Astrocyte of the cerebellum (primary cell): ENCODE measurements around the gene HOXA6.

Experiments used
- DNase-seq: peaks from one replicate; pipeline ENCODE4 v3.0.0-alpha.2; 2011; ENCODE audit warnings: low read depth
- H3K4me3 ChIP-seq: 2 replicates; pipeline ENCODE4 v1.5.1; 2011; ENCODE audit warnings: mild to moderate bottlenecking, low read depth, low read length, moderate library complexity
- in situ Hi-C: cut with HindIII; loops from 2 replicates; pipeline ENCODE4 v1.10.0; 2017; ENCODE audit warnings: low sequenced_read_pairs
- TF ChIP-seq, protein P1 (sequence below): IDR thresholded peaks from 2 replicates; pipeline ENCODE4 v1.5.1; 2012; ENCODE audit warnings: low read length, low read depth, moderate library complexity, mild to moderate bottlenecking; ENCODE audit errors: missing control alignments

HOXA6 gene

DNA sequence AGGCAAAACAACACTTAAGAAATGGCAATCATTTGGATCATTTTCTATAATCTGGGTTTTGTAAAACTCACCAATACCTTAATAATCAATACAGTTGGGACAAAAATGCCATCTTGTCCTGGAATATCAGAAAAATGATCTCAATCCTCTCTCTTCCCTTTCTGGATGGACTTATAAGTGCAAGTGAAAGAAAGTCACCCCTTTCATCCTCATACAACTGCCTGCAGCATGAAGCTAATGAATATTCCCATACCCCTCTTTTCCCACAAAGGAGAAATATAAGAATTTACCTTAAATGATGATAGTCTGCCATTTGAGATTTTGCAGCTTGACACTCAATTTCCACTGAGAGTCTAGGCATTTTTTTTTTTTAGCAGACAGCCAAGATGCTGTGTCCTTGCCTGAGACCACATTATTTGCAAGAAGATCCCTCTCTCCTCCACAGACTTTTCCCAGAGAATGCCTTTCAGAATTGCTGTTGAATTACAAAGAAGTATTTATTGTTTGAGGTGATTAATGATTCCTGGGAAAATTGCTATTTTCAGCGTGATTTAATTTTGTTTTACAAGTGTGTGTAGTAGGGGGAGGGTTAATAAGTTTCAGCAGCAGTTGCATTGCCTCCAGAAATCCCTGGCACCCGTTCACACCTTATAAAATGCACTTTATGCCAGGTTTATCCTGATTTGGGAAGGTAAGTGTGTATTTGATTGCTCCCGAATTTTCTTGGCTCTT lies 20.8 kb downstream of the HOXA6 start:
- DNase-seq: no peak
- TF ChIP-seq, protein P1, sequence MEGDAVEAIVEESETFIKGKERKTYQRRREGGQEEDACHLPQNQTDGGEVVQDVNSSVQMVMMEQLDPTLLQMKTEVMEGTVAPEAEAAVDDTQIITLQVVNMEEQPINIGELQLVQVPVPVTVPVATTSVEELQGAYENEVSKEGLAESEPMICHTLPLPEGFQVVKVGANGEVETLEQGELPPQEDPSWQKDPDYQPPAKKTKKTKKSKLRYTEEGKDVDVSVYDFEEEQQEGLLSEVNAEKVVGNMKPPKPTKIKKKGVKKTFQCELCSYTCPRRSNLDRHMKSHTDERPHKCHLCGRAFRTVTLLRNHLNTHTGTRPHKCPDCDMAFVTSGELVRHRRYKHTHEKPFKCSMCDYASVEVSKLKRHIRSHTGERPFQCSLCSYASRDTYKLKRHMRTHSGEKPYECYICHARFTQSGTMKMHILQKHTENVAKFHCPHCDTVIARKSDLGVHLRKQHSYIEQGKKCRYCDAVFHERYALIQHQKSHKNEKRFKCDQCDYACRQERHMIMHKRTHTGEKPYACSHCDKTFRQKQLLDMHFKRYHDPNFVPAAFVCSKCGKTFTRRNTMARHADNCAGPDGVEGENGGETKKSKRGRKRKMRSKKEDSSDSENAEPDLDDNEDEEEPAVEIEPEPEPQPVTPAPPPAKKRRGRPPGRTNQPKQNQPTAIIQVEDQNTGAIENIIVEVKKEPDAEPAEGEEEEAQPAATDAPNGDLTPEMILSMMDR: no peak
- in situ Hi-C loops: no loop called here
- no peak overlapping the region for H3K4me3 ChIP-seq

DNA sequence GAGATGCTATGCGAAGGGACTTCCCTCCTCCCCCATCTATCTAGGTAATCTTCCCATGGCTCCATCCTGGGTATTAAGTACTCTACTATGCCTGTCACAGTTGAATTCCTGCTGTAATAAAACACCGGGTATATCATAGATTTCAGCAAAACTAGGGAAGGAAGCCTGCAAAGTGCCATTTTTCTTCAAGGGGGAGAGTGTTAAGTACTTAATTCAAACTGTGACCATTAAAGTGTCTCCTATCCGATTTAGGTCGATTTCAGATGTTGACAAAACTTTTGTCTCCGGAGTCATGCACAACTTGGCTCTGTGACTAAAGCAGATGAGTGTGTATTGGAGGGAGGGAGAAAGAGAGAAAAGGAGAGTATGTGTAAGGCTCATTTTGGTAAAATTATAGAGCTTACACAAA lies 21.6 kb downstream of the HOXA6 start:
- TF ChIP-seq, protein P1: no peak
- no peak overlapping the region for H3K4me3 ChIP-seq
- no peak for DNase-seq
- in situ Hi-C loops: no loop called here

DNA sequence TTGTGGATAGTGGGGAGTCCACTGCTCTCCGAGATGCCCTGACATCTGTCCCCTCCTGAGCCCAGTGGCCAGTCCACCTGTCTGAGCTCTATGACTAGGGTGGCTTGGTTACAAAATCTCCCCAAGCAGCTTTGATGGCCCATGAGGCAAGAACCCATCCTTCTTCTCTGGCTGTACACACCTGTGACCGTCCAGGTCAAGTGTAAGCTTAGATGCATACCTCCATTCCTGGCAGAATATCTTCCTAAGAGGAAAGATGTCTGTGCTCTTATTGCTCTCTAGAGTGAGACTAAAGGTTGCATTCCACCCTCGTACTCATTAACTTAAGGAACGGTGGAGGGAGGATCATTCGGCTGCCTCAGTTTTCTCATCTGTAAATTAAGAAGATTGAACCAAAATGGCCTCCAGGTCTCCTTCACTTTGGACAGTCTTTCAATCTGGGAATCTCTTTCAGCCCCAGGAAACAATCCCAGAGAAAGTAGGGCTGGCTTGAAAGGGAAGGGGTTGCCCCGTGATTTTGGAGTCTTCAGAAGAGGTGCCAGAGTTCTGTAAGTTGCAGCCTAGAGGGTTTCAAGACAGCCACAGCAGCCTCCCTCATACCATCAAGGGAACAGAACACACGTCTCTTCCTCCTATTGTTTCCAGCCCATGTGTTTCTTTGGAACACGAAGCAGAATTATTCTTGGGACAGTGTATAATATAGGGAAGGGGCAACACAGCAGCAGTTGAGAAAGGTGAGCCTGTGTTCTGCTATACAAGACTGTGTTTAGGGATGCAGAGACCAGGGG lies 22.5 kb downstream of the HOXA6 start:
- H3K4me3 ChIP-seq: no peak overlapping the region
- in situ Hi-C loops: no loop called here
- TF ChIP-seq, protein P1: no peak
- DNase-seq: no peak

DNA sequence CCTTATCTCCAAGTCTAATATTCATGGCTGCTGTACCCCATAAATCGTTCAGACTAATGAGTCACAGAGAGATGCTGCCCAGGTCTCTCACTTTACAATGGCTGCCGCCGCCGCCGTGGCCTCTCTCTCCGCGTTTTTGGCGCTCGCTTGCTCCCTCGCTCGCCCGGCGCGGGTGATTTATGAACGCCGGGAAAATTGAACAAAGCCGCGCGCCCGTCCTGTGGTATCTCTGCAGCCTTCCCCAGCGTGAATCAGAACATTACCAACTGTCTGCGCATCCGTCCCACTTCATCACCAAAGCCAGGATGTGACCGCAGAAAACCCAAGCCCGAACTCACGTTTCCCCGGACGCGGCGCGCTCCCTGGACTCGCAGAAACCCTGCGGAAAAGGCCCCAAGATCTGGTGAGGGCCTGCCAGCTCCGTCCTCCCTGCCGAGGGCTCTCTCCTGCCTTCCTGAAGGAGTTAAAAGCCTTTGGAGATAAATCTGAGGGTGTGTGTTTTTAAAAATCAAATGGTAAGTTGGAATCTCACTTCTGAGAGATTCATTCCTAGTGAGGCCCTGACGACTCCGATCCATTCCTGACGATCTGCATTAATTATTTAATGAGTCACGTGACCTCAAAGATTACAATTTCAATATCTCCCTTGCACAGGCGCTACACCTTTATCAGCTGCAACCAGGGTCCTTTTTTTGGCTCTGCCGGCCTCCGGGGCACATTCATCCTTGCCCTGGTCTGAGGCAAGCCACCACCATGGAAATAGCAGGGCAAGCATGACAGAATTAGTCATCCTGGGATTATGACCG lies 23.3 kb downstream of the HOXA6 start:
- H3K4me3 ChIP-seq: peak overlapping the region; percentile 50
- TF ChIP-seq, protein P1: no peak
- DNase-seq: peak; percentile 86
- in situ Hi-C loops: no loop called here

DNA sequence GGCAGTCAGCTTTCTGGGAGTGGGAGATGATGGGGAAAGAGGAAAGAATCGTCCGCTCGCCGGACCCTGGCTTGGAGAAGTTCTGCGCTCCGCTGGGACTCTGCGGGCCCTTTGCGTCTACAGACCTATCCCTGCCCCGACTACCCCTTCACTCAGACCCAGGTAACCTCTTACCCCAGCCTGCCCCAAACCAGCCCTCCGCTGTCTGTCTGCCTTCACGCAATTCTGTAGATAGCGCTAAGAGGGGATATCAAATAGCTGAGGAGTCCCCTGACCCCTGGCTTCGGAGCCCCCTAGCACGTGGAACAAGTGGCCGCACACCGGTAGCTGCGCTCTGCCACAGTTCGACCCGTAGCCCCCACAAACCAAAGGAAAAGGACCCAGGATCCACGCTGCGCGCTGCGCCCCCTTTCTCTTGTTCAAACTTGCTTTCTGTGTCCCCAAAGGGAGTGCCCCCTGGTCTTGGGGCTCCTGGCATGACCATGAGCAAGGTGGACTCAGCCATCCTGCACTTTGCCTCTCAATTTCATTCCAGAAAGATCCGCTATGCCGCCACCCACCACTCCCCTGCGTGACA lies 24.0 kb downstream of the HOXA6 start:
- in situ Hi-C loops: no loop called here
- peak overlapping the region; percentile 50 for H3K4me3 ChIP-seq
- TF ChIP-seq, protein P1: no peak
- no peak for DNase-seq

DNA sequence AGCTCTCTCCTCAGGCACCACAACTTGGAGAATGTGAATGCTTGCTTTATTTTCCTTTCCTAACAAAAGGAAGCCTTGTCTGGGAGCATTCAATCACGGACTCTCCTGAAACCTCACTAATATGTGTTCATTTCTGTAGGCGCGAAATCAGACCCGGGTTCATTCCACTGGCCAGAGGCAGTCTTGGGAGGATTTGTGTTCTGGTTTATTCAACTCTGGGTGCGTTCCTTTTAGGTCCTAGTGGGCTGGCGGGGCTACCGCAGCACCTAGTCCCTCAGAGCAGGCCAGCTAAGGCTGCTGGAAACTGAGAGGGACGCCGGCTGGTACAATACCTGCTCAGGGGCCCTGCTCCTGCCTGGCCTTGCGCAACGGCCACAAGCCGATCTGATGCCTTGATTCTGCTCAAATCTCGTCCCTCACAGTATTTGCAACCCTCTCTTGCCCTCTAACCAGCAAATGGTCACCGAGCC lies 24.5 kb downstream of the HOXA6 start:
- no peak for DNase-seq
- TF ChIP-seq, protein P1: no peak
- peak overlapping the region; percentile 50 for H3K4me3 ChIP-seq
- in situ Hi-C loops: no loop called here
